Epithelial cell of proximal tubule (primary cell): ENCODE results near the gene GOSR2. TPM values are rescaled to one million over a fixed set of nuclear protein-coding genes. Genes with fewer than 3 reads are reported as not detected.

ENCODE experiments used
- DNase-seq: peaks from one replicate; pipeline ENCODE4 v3.0.0-alpha.2; 2011; ENCODE audit warnings: low read depth
- H3K4me3 ChIP-seq: 2 replicates; pipeline ENCODE4 v1.5.1; 2011; ENCODE audit warnings: low read depth, mild to moderate bottlenecking, low read length
- total RNA-seq: library from RNA; depleted of rRNA; stranded (reverse); fragments of >200 nt; gene quantifications from 2 replicates; pipeline ENCODE4 v1.2.3, GENCODE V29; 2015
- TF ChIP-seq, protein P1 (sequence below): conservative IDR thresholded peaks from 2 replicates; pipeline ENCODE4 v1.5.1; 2012; ENCODE audit warnings: low read depth, mild to moderate bottlenecking, low read length

GOSR2 gene
- 15.6 and 25.5 TPM in 2 replicates for total RNA-seq

DNA sequence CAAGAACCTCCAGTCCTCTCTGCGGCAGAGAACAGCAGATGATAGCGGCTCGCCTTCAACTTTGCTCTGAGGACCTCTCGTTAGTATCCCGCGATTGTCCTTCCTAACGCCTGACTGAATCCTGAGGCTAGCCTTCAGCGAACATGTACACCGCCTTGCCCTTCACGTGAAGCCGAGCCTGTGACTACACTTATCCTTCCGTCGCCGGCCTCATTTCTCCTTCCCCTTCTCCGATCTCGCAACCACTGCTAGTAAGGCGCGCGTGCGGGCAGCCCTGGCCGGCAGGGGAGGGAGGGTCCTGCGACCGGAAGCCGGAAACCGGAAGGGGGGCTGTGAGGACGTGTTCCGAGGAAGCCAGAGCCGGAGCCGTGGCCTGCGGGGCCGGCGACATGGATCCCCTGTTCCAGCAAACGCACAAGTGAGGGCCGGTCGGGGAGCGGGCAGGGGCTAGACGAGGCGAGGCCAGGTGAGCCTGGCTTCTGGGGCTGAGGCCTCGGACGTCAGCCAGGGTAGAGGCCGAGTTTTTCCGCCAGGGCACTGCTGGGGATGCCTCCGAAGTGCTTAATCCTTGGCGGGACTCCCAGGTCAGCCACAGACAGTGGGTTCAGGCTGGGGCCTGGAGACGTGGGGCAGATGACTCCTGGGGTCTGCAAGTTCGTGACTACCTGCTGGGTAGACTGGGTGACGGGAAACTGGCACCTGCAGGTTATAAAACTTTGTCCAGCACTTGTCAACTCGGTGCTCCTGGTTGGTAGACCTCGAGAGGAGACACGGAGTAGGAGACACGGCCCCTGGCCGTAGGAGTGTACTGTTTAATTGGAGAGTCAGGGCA, at the start of gene GOSR2:
TSS of gene GOSR2 (plus strand) at position 357 of the 832 bp plus-strand sequence. CDS start at position 390, 33 bp downstream.
- DNase-seq = no peak
- TF ChIP-seq, protein P1, sequence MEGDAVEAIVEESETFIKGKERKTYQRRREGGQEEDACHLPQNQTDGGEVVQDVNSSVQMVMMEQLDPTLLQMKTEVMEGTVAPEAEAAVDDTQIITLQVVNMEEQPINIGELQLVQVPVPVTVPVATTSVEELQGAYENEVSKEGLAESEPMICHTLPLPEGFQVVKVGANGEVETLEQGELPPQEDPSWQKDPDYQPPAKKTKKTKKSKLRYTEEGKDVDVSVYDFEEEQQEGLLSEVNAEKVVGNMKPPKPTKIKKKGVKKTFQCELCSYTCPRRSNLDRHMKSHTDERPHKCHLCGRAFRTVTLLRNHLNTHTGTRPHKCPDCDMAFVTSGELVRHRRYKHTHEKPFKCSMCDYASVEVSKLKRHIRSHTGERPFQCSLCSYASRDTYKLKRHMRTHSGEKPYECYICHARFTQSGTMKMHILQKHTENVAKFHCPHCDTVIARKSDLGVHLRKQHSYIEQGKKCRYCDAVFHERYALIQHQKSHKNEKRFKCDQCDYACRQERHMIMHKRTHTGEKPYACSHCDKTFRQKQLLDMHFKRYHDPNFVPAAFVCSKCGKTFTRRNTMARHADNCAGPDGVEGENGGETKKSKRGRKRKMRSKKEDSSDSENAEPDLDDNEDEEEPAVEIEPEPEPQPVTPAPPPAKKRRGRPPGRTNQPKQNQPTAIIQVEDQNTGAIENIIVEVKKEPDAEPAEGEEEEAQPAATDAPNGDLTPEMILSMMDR = no peak
- peak within 1 kb of the TSS; percentile 98 for H3K4me3 ChIP-seq

- no peak overlapping the region for H3K4me3 ChIP-seq
- TF ChIP-seq, protein P1 = no peak
- DNase-seq = no peak
Measured at GRCh38 chr17:46873941-46874645, 48.9 kb upstream of the GOSR2 start.

GRCh38 chr17:46874906-46875305, 48.1 kb upstream of the GOSR2 start:
- TF ChIP-seq, protein P1 = no peak
- no peak for DNase-seq
- H3K4me3 ChIP-seq = no peak overlapping the region

- TF ChIP-seq, protein P1 = no peak
- DNase-seq = no peak
- no peak overlapping the region for H3K4me3 ChIP-seq
Measured at GRCh38 chr17:46875849-46876352, 47.1 kb upstream of the GOSR2 start.

DNA sequence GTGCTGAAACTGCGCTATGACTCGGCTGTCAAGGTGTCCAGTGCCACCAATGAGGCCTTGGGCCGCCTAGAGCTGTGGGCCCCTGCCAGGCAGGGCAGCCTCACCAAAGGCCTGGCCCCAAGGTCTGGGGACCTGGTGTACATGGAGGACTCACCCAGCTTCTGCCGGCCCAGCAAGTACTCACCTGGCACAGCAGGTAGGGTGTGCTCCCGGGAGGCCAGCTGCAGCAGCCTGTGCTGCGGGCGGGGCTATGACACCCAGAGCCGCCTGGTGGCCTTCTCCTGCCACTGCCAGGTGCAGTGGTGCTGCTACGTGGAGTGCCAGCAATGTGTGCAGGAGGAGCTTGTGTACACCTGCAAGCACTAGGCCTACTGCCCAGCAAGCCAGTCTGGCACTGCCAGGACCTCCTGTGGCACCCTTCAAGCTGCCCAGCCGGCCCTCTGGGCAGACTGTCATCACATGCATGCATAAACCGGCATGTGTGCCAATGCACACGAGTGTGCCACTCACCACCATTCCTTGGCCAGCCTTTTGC, 46.5 kb upstream of the GOSR2 start:
- no peak overlapping the region for H3K4me3 ChIP-seq
- DNase-seq = no peak
- TF ChIP-seq, protein P1 = peak; percentile 36

GRCh38 chr17:46876926-46877325, 46.0 kb upstream of the GOSR2 start:
- no peak overlapping the region for H3K4me3 ChIP-seq
- TF ChIP-seq, protein P1 = no peak
- DNase-seq = no peak
